Esophagus muscularis mucosa (tissue), 4 donors: Measurements from ENCODE around the gene TRAPPC12. TPM values are rescaled to one million over a fixed set of nuclear protein-coding genes. Genes with fewer than 3 reads are reported as not detected.

Source experiments
- DNase-seq: peaks from one replicate; pipeline ENCODE4 v3.0.0-alpha.2; 2017; ENCODE audit errors: extremely low spot score
- H3K27ac ChIP-seq, 4 donors: fragments of 200-600 bp; sonication (generic); replicated peaks in 1 of 4; 1 replicate in 3 of 4; 2 replicates in 1 of 4; pipeline ENCODE4 v1.5.1; 2016 to 2019; ENCODE audit warnings: mild to moderate bottlenecking in 1 of 4
- H3K27me3 ChIP-seq, 4 donors: fragments of 200-600 bp; sonication (generic); one replicate each; pipeline versions ENCODE4 v1.5.1 to v1.6.0; 2016 to 2019
- H3K36me3 ChIP-seq, 4 donors: fragments of 200-600 bp; sonication (generic); one replicate each; pipeline ENCODE4 v1.5.1; 2016 to 2019
- H3K4me1 ChIP-seq, 4 donors: fragments of 200-600 bp; sonication (generic); one replicate each; pipeline ENCODE4 v1.5.1; 2016 to 2019
- H3K4me3 ChIP-seq, 4 donors: fragments of 200-600 bp; sonication (generic); 1 replicate in 2 of 4; 2 replicates in 2 of 4; pipeline ENCODE4 v1.5.1; 2016 to 2019; ENCODE audit warnings: mild to moderate bottlenecking in 4 of 4, moderate library complexity in 1 of 4
- H3K9me3 ChIP-seq, 4 donors: fragments of 200-600 bp; sonication (generic); 1 replicate in 3 of 4; 2 replicates in 1 of 4; pipeline ENCODE4 v1.5.1; 2016 to 2019
- EP300 ChIP-seq: sonication (generic); formaldehyde crosslinking; IDR thresholded peaks from one replicate; pipeline ENCODE4 v1.6.1; 2017; ENCODE audit warnings: antibody characterized with exemption
- POLR2A ChIP-seq: fragments of 450-650 bp; IDR thresholded peaks from one replicate; pipeline ENCODE4 v1.6.1; 2017; ENCODE audit warnings: antibody characterized with exemption, moderate library complexity, mild to moderate bottlenecking, low read depth
- POLR2AphosphoS5 ChIP-seq, 2 donors: sonication (generic); formaldehyde crosslinking; IDR thresholded peaks; one replicate each; pipeline ENCODE4 v1.6.1; 2017; ENCODE audit warnings: antibody characterized with exemption in 2 of 2
- WGBS: methylation state at CpG from one replicate; pipeline ENCODE4 v1.1.5; 2018; 5-methylcytosine and 5-hydroxymethylcytosine counted together
- intact Hi-C: fragments of 100-400 bp; cut with DNase I; formaldehyde crosslinking; loops from one replicate; pipeline ENCODE4 v1.15.1; 2023
- total RNA-seq, 4 donors: library from RNA; depleted of rRNA; stranded (reverse); fragments of >200 nt; gene quantifications; one replicate each; pipeline versions ENCODE4 v1.1.0 to v1.2.1, GENCODE V29; 2016
- TF ChIP-seq, protein P1 (sequence below), 3 experiments: fragments of 200-600 bp in 2 of 3; fragments of 450-650 bp in 1 of 3; sonication (generic) in 2 of 3; IDR thresholded peaks; one replicate each; pipeline ENCODE4 v1.5.1; 2017 to 2019; ENCODE audit warnings: antibody characterized with exemption in 3 of 3, mild to moderate bottlenecking in 2 of 3, moderate library complexity in 1 of 3

TRAPPC12 gene
- total RNA-seq, 4 donors from 2014 or later: 65.6 to 89.3 (median 72.6) TPM

DNA sequence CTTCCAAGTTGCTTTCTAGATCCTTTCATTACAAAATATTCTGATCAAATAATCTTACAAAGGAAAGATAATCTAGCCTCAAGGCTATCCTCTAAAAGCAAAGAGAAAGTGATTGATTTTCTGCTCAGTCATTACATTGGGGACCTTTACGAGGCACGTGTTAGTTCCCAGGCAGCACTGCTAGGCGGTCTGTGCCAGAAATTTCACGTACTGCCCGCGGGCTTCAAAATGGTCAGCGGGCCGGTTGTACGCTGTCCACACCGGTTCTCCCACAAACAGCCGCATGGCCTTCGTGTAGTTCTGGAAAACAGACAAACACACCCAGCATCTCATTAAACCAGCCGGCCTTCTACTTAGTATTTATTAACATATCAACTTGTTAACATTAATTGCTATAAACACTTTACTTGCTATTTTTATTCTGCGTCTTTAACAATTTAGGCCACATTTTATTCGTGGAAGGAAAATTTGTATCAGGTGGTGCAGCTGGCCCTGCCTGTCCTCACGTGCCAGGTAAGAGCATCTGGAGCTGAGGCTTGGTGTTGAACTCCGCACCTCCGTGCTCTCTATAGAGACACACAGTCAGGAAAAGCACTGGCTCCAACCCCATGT lies 119.4 kb downstream of the TRAPPC12 start:
- intact Hi-C loops: no loop called here
- peaks cover 0 to 4% (median 0%) of the 10 kb centered on the region in 4 donors for H3K4me1 ChIP-seq

GRCh38 chr2:3500326-3500899 lies 120.9 kb downstream of the TRAPPC12 start:
- Histone ChIP-seq H3K9me3 (no peaks in the 10 kb centered on the region), H3K4me1 (no peaks in the 10 kb centered on the region), H3K27ac (no peak overlapping the region), H3K36me3 (peaks cover 63 to 95% (median 86%) of the 10 kb centered on the region in 4 donors), H3K4me3 (no peak overlapping the region), H3K27me3 (no peaks in the 10 kb centered on the region)
- no peak for DNase-seq
- 92% methylated on average over 11 of the region's 34 CpGs for WGBS
- intact Hi-C loops: no loop called here
- TF ChIP-seq POLR2A (no peak), EP300 (no peak), POLR2AphosphoS5 (IDR thresholded peaks at IDR 0.05) (no peak)
- TF ChIP-seq, protein P1, sequence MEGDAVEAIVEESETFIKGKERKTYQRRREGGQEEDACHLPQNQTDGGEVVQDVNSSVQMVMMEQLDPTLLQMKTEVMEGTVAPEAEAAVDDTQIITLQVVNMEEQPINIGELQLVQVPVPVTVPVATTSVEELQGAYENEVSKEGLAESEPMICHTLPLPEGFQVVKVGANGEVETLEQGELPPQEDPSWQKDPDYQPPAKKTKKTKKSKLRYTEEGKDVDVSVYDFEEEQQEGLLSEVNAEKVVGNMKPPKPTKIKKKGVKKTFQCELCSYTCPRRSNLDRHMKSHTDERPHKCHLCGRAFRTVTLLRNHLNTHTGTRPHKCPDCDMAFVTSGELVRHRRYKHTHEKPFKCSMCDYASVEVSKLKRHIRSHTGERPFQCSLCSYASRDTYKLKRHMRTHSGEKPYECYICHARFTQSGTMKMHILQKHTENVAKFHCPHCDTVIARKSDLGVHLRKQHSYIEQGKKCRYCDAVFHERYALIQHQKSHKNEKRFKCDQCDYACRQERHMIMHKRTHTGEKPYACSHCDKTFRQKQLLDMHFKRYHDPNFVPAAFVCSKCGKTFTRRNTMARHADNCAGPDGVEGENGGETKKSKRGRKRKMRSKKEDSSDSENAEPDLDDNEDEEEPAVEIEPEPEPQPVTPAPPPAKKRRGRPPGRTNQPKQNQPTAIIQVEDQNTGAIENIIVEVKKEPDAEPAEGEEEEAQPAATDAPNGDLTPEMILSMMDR (IDR thresholded peaks at IDR 0.05): no peak

More for the DNA sequence above, 119.4 kb downstream of the TRAPPC12 start:
- H3K9me3 ChIP-seq: no peaks in the 10 kb centered on the region
- DNase-seq: no peak
- H3K4me3 ChIP-seq: no peak overlapping the region
- no peaks in the 10 kb centered on the region for H3K27me3 ChIP-seq
- peaks cover 61 to 86% (median 79%) of the 10 kb centered on the region in 4 donors for H3K36me3 ChIP-seq
- WGBS: 95% methylated on average over 18 of the region's 18 CpGs
- TF ChIP-seq POLR2A (no peak), EP300 (no peak), POLR2AphosphoS5 (IDR thresholded peaks at IDR 0.05) (no peak)
- TF ChIP-seq, protein P1 (IDR thresholded peaks at IDR 0.05): no peak
- H3K27ac ChIP-seq: no peak overlapping the region

DNA sequence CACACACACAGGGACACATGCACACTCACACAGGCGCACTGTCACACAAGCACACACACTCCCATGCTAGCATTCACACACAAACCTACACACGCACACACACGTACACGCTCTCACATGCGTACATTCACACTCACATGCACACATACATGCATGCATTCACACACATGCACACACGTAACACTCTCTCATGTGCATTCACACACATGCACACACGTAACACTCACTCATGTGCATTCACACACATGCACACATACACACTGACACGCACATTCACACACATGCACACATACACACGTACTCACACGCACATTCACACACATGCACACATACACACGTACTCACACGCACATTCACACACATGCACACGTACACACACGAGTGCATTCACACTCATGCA lies 123.6 kb downstream of the TRAPPC12 start:
- H3K27me3 ChIP-seq: no peaks in the 10 kb centered on the region
- TF ChIP-seq POLR2AphosphoS5 (IDR thresholded peaks at IDR 0.05): no peak
- no peak for TF ChIP-seq EP300
- no peak overlapping the region for H3K4me3 ChIP-seq
- H3K27ac ChIP-seq: no peak overlapping the region
- intact Hi-C loops: no loop called here
- WGBS: 93% methylated on average over 14 of the region's 14 CpGs
- H3K36me3 ChIP-seq: peaks cover 42 to 82% (median 67%) of the 10 kb centered on the region in 4 donors
- H3K9me3 ChIP-seq: no peaks in the 10 kb centered on the region
- no peak for DNase-seq
- H3K4me1 ChIP-seq: no peaks in the 10 kb centered on the region

GRCh38 chr2:3503483-3503882 lies 124.0 kb downstream of the TRAPPC12 start:
- no peak for DNase-seq
- peaks cover 41 to 80% (median 64%) of the 10 kb centered on the region in 4 donors for H3K36me3 ChIP-seq
- intact Hi-C loops: no loop called here

DNA sequence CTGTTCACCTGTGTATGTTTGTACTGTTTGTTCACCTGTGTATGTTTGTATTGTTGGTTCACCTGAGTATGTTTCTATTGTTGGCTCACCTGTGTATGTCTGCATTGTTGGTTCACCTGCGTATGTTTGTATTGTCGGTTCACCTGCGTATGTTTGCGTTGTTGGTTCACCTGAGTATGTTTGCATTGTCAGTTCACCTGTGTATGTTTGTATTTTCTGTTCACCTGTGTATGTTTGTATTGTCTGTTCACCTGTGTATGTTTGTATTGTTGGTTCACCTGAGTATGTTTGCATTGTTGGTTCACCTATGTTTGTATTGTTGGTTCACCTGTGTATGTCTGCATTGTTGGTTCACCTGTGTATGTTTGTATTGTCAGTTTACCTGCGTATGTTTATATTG lies 125.2 kb downstream of the TRAPPC12 start:
- DNase-seq: no peak
- intact Hi-C loops: no loop called here
- Histone ChIP-seq H3K27me3 (no peaks in the 10 kb centered on the region), H3K4me1 (no peaks in the 10 kb centered on the region), H3K4me3 (no peak overlapping the region), H3K9me3 (no peaks in the 10 kb centered on the region), H3K27ac (no peak overlapping the region), H3K36me3 (peaks cover 32 to 78% (median 56%) of the 10 kb centered on the region in 4 donors)
- 87% methylated on average over 5 of the region's 5 CpGs for WGBS
- TF ChIP-seq, protein P1 (IDR thresholded peaks at IDR 0.05): no peak

More at GRCh38 chr2:3503483-3503882, 124.0 kb downstream of the TRAPPC12 start:
- no peaks in the 10 kb centered on the region for H3K27me3 ChIP-seq
- TF ChIP-seq POLR2A (no peak), EP300 (no peak)
- H3K9me3 ChIP-seq: no peaks in the 10 kb centered on the region
- H3K4me1 ChIP-seq: no peaks in the 10 kb centered on the region
- H3K4me3 ChIP-seq: no peak overlapping the region
- 91% methylated on average over 13 of the region's 13 CpGs for WGBS
- no peak overlapping the region for H3K27ac ChIP-seq
